HEK293 (cell line): ENCODE results near the gene PNKD.
A peak's percentile ranks its signal among the peaks of the same experiment; 100 is the strongest.

ENCODE experiments used
- HOXD13 ChIP-seq: sonication (generic); formaldehyde crosslinking; IDR thresholded peaks from 2 replicates; pipeline ENCODE4 v1.8.0; 2022; ENCODE audit warnings: missing genetic modification reagents, borderline replicate concordance
- REPIN1 ChIP-seq: fragments of 450-650 bp; formaldehyde crosslinking; IDR thresholded peaks from 2 replicates; pipeline ENCODE4 v1.5.1; 2017; ENCODE audit warnings: missing biosample characterization, missing genetic modification characterization, low read depth
- SALL2 ChIP-seq: fragments of 450-650 bp; formaldehyde crosslinking; IDR thresholded peaks from 2 replicates; pipeline ENCODE4 v1.5.0; 2017; ENCODE audit warnings: missing biosample characterization, mild to moderate bottlenecking, missing genetic modification characterization, borderline replicate concordance
- SETDB1 ChIP-seq: IDR thresholded peaks from one replicate; pipeline ENCODE4 v1.6.1; 2017; ENCODE audit warnings: mild to moderate bottlenecking, low read length, moderate library complexity, mixed read lengths; ENCODE audit not compliant: insufficient read length
- TCF7L2 ChIP-seq: IDR thresholded peaks from 2 replicates; pipeline ENCODE4 v1.6.1; 2011; ENCODE audit warnings: low read depth, mild to moderate bottlenecking, inconsistent platforms, low read length, moderate library complexity, borderline replicate concordance
- YY2 ChIP-seq: fragments of 450-650 bp; formaldehyde crosslinking; IDR thresholded peaks from 2 replicates; pipeline ENCODE4 v1.5.1; 2016; ENCODE audit warnings: missing biosample characterization, missing genetic modification characterization
- ZNF133 ChIP-seq: fragments of 450-650 bp; formaldehyde crosslinking; IDR thresholded peaks from 2 replicates; pipeline ENCODE4 v1.5.1; 2016; ENCODE audit warnings: missing biosample characterization, missing genetic modification characterization
- ZNF138 ChIP-seq: fragments of 450-650 bp; formaldehyde crosslinking; IDR thresholded peaks from 2 replicates; pipeline ENCODE4 v1.5.1; 2016; ENCODE audit warnings: missing biosample characterization, missing genetic modification characterization, borderline replicate concordance
- ZNF155 ChIP-seq: fragments of 450-650 bp; formaldehyde crosslinking; IDR thresholded peaks from 2 replicates; pipeline ENCODE4 v1.5.1; 2016; ENCODE audit warnings: missing biosample characterization, missing genetic modification characterization
- ZNF16 ChIP-seq: fragments of 450-650 bp; formaldehyde crosslinking; IDR thresholded peaks from 2 replicates; pipeline ENCODE4 v1.5.1; 2016; ENCODE audit warnings: low read depth, missing biosample characterization, missing genetic modification characterization
- ZNF202 ChIP-seq: fragments of 450-650 bp; formaldehyde crosslinking; IDR thresholded peaks from 2 replicates; pipeline ENCODE4 v1.5.1; 2016; ENCODE audit warnings: missing biosample characterization, missing genetic modification characterization, borderline replicate concordance
- ZNF248 ChIP-seq: fragments of 450-650 bp; formaldehyde crosslinking; IDR thresholded peaks from 2 replicates; pipeline ENCODE4 v1.5.1; 2017; ENCODE audit warnings: missing biosample characterization, missing genetic modification characterization
- ZNF341 ChIP-seq: fragments of 450-650 bp; formaldehyde crosslinking; IDR thresholded peaks from 2 replicates; pipeline ENCODE4; 2016; ENCODE audit warnings: low read depth, missing biosample characterization, missing genetic modification characterization
- ZNF423 ChIP-seq: fragments of 450-650 bp; formaldehyde crosslinking; IDR thresholded peaks from 2 replicates; pipeline ENCODE4 v1.5.1; 2016; ENCODE audit warnings: missing biosample characterization, missing genetic modification characterization
- ZNF548 ChIP-seq: fragments of 450-650 bp; formaldehyde crosslinking; IDR thresholded peaks from 2 replicates; pipeline ENCODE4 v1.5.1; 2016; ENCODE audit warnings: missing biosample characterization, missing genetic modification characterization
- ZNF629 ChIP-seq: fragments of 450-650 bp; formaldehyde crosslinking; IDR thresholded peaks from 2 replicates; pipeline ENCODE4 v1.5.1; 2017; ENCODE audit warnings: missing biosample characterization, missing genetic modification characterization
- ZNF776 ChIP-seq: fragments of 450-650 bp; formaldehyde crosslinking; IDR thresholded peaks from 2 replicates; pipeline ENCODE4 v1.5.0; 2017; ENCODE audit warnings: missing biosample characterization, missing genetic modification characterization, borderline replicate concordance
- ZSCAN30 ChIP-seq: fragments of 450-650 bp; IDR thresholded peaks from 2 replicates; pipeline ENCODE4 v1.5.1; 2018; ENCODE audit warnings: missing biosample characterization, mild to moderate bottlenecking, missing genetic modification characterization, moderate library complexity
- TF ChIP-seq, protein P1 (sequence below): fragments of 450-650 bp; formaldehyde crosslinking; IDR thresholded peaks from 2 replicates; pipeline ENCODE4 v1.5.1; 2016; ENCODE audit warnings: missing biosample characterization, missing genetic modification characterization
- TF ChIP-seq, protein P2 (sequence below): fragments of 450-650 bp; formaldehyde crosslinking; IDR thresholded peaks from 2 replicates; pipeline ENCODE4 v1.5.1; 2016; ENCODE audit warnings: missing biosample characterization, missing genetic modification characterization
- TF ChIP-seq, protein P3 (sequence below): fragments of 450-650 bp; formaldehyde crosslinking; IDR thresholded peaks from 2 replicates; pipeline ENCODE4 v1.5.1; 2016; ENCODE audit warnings: missing biosample characterization, missing genetic modification characterization, borderline replicate concordance
- TF ChIP-seq, protein P4 (sequence below): fragments of 450-650 bp; formaldehyde crosslinking; IDR thresholded peaks from 2 replicates; pipeline ENCODE4 v1.5.1; 2017; ENCODE audit warnings: missing biosample characterization, missing genetic modification characterization
- TF ChIP-seq, protein P5 (sequence below): fragments of 450-650 bp; formaldehyde crosslinking; IDR thresholded peaks from 2 replicates; pipeline ENCODE4 v1.5.0; 2017; ENCODE audit warnings: missing biosample characterization, missing genetic modification characterization, borderline replicate concordance
- TF ChIP-seq, protein P6 (sequence below): fragments of 450-650 bp; formaldehyde crosslinking; IDR thresholded peaks from 2 replicates; pipeline ENCODE4 v1.5.1; 2016; ENCODE audit warnings: missing biosample characterization, missing genetic modification characterization

PNKD gene

DNA sequence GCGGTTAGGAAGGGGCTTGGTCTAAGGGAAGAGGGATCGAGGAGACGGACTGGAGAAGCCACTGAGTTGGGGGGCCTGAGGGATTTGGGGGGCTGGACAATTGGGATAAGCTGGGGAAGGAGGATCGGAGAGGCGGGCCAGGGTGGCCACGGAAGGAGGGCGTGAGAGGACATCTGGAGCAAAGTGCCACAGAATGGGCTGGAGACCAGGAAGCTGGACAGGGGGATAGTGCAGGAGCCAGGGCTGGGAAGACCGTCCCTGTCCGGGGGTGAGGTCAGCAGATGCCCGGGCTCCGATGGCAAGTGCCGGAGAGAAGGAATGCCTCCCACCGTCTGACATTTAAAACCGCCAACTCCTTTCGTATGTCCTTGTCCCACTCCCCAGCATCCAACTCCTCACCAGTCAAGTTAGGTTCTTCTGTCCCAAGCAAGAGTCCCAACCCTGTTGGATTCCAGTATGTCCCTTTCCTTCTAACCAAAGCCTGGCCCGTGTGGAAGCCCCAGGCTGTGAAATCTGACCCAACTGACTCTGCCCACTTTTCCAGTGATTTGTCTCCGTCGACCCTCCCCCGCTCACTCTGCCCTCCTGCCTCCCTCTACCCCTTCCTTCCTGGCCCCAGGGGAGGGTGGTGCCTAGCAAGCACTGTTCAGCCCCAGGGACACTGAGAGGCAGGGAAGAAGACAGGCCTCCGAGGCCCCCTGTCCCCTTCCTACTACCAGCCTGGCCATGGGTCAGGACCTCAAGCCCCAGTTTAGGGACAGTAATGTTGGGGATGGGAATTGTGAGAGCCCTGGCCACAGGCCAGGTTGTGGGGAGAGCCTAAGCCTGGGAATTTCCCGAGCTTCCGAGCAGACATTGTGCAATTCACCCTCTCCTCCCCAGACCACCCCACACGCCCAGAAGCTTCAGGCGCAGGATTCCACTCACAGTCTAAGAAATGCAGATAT is 53.5 kb downstream of the PNKD start (continued):
- TF ChIP-seq ZNF548 (tag by site-specific recombination) (no peak), ZNF776 (no peak), ZNF138 (tag by site-specific recombination) (no peak), TCF7L2 (no peak), ZNF202 (tag by site-specific recombination) (no peak), ZNF155 (tag by site-specific recombination) (no peak), ZNF341 (peak; percentile 95), ZNF133 (tag by site-specific recombination) (no peak), REPIN1 (no peak), ZNF248 (tag by site-specific recombination) (no peak), ZSCAN30 (tag by site-specific recombination) (no peak), ZNF629 (tag by site-specific recombination) (0 out of 2 replicates have a peak, but pooled peaks have one; percentile 11), SALL2 (tag by site-specific recombination) (no peak), ZNF423 (tag by site-specific recombination) (peak; percentile 54), SETDB1 (no peak), HOXD13 (no peak), YY2 (tag by site-specific recombination) (no peak), ZNF16 (tag by site-specific recombination) (no peak)
- TF ChIP-seq, protein P1, sequence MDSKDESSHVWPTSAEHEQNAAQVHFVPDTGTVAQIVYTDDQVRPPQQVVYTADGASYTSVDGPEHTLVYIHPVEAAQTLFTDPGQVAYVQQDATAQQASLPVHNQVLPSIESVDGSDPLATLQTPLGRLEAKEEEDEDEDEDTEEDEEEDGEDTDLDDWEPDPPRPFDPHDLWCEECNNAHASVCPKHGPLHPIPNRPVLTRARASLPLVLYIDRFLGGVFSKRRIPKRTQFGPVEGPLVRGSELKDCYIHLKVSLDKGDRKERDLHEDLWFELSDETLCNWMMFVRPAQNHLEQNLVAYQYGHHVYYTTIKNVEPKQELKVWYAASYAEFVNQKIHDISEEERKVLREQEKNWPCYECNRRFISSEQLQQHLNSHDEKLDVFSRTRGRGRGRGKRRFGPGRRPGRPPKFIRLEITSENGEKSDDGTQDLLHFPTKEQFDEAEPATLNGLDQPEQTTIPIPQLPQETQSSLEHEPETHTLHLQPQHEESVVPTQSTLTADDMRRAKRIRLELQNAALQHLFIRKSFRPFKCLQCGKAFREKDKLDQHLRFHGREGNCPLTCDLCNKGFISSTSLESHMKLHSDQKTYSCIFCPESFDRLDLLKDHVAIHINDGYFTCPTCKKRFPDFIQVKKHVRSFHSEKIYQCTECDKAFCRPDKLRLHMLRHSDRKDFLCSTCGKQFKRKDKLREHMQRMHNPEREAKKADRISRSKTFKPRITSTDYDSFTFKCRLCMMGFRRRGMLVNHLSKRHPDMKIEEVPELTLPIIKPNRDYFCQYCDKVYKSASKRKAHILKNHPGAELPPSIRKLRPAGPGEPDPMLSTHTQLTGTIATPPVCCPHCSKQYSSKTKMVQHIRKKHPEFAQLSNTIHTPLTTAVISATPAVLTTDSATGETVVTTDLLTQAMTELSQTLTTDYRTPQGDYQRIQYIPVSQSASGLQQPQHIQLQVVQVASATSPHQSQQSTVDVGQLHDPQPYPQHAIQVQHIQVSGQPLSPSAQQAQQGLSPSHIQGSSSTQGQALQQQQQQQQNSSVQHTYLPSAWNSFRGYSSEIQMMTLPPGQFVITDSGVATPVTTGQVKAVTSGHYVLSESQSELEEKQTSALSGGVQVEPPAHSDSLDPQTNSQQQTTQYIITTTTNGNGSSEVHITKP (tag by site-specific recombination), result peak; percentile 89
- TF ChIP-seq, protein P2, sequence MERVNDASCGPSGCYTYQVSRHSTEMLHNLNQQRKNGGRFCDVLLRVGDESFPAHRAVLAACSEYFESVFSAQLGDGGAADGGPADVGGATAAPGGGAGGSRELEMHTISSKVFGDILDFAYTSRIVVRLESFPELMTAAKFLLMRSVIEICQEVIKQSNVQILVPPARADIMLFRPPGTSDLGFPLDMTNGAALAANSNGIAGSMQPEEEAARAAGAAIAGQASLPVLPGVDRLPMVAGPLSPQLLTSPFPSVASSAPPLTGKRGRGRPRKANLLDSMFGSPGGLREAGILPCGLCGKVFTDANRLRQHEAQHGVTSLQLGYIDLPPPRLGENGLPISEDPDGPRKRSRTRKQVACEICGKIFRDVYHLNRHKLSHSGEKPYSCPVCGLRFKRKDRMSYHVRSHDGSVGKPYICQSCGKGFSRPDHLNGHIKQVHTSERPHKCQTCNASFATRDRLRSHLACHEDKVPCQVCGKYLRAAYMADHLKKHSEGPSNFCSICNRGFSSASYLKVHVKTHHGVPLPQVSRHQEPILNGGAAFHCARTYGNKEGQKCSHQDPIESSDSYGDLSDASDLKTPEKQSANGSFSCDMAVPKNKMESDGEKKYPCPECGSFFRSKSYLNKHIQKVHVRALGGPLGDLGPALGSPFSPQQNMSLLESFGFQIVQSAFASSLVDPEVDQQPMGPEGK (tag by site-specific recombination), result peak; percentile 70
- TF ChIP-seq, protein P3, sequence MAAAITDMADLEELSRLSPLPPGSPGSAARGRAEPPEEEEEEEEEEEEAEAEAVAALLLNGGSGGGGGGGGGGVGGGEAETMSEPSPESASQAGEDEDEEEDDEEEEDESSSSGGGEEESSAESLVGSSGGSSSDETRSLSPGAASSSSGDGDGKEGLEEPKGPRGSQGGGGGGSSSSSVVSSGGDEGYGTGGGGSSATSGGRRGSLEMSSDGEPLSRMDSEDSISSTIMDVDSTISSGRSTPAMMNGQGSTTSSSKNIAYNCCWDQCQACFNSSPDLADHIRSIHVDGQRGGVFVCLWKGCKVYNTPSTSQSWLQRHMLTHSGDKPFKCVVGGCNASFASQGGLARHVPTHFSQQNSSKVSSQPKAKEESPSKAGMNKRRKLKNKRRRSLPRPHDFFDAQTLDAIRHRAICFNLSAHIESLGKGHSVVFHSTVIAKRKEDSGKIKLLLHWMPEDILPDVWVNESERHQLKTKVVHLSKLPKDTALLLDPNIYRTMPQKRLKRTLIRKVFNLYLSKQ, result no peak
- TF ChIP-seq, protein P4, sequence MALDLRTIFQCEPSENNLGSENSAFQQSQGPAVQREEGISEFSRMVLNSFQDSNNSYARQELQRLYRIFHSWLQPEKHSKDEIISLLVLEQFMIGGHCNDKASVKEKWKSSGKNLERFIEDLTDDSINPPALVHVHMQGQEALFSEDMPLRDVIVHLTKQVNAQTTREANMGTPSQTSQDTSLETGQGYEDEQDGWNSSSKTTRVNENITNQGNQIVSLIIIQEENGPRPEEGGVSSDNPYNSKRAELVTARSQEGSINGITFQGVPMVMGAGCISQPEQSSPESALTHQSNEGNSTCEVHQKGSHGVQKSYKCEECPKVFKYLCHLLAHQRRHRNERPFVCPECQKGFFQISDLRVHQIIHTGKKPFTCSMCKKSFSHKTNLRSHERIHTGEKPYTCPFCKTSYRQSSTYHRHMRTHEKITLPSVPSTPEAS (tag by site-specific recombination), result no peak
- TF ChIP-seq, protein P5, sequence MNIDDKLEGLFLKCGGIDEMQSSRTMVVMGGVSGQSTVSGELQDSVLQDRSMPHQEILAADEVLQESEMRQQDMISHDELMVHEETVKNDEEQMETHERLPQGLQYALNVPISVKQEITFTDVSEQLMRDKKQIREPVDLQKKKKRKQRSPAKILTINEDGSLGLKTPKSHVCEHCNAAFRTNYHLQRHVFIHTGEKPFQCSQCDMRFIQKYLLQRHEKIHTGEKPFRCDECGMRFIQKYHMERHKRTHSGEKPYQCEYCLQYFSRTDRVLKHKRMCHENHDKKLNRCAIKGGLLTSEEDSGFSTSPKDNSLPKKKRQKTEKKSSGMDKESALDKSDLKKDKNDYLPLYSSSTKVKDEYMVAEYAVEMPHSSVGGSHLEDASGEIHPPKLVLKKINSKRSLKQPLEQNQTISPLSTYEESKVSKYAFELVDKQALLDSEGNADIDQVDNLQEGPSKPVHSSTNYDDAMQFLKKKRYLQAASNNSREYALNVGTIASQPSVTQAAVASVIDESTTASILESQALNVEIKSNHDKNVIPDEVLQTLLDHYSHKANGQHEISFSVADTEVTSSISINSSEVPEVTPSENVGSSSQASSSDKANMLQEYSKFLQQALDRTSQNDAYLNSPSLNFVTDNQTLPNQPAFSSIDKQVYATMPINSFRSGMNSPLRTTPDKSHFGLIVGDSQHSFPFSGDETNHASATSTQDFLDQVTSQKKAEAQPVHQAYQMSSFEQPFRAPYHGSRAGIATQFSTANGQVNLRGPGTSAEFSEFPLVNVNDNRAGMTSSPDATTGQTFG (tag by site-specific recombination), result no peak
- TF ChIP-seq, protein P6, sequence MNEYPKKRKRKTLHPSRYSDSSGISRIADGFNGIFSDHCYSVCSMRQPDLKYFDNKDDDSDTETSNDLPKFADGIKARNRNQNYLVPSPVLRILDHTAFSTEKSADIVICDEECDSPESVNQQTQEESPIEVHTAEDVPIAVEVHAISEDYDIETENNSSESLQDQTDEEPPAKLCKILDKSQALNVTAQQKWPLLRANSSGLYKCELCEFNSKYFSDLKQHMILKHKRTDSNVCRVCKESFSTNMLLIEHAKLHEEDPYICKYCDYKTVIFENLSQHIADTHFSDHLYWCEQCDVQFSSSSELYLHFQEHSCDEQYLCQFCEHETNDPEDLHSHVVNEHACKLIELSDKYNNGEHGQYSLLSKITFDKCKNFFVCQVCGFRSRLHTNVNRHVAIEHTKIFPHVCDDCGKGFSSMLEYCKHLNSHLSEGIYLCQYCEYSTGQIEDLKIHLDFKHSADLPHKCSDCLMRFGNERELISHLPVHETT (tag by site-specific recombination), result no peak
